ENCODE data around the gene ADAMTSL1.

DNA sequence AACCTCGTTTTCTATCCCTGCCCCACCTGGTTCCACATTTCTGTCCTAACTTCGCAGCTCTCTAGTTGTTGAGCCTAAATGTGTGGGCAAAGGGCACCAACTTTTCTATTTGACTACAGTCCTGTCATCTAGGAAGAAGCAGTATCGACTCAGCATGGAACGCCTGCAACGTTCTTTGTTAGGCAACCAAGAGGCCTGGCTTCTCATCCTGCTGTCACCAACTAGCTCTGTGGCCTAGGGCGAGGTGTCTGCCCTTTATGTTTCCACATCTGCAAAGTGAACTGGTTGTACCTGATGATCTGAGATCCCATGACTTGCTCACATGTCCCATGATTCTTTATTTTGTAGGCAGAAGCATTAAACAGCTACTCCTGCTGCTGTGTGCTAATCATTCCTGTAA, 248.9 kb downstream of the ADAMTSL1 start:
- TF ChIP-seq, protein P1, sequence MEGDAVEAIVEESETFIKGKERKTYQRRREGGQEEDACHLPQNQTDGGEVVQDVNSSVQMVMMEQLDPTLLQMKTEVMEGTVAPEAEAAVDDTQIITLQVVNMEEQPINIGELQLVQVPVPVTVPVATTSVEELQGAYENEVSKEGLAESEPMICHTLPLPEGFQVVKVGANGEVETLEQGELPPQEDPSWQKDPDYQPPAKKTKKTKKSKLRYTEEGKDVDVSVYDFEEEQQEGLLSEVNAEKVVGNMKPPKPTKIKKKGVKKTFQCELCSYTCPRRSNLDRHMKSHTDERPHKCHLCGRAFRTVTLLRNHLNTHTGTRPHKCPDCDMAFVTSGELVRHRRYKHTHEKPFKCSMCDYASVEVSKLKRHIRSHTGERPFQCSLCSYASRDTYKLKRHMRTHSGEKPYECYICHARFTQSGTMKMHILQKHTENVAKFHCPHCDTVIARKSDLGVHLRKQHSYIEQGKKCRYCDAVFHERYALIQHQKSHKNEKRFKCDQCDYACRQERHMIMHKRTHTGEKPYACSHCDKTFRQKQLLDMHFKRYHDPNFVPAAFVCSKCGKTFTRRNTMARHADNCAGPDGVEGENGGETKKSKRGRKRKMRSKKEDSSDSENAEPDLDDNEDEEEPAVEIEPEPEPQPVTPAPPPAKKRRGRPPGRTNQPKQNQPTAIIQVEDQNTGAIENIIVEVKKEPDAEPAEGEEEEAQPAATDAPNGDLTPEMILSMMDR (IDR thresholded peaks at IDR 0.05) = no peak
- TF ChIP-seq POLR2A (IDR thresholded peaks at IDR 0.05) = no peak
